ENCODE results near the gene REEP6. TPM values are rescaled to one million over a fixed set of nuclear protein-coding genes. Genes with fewer than 3 reads are reported as not detected.

The REEP6 gene
- total RNA-seq (2014; rRNA removed; shearing (Covaris generic)) = 0.41 and 0.45 TPM in 2 replicates

DNA sequence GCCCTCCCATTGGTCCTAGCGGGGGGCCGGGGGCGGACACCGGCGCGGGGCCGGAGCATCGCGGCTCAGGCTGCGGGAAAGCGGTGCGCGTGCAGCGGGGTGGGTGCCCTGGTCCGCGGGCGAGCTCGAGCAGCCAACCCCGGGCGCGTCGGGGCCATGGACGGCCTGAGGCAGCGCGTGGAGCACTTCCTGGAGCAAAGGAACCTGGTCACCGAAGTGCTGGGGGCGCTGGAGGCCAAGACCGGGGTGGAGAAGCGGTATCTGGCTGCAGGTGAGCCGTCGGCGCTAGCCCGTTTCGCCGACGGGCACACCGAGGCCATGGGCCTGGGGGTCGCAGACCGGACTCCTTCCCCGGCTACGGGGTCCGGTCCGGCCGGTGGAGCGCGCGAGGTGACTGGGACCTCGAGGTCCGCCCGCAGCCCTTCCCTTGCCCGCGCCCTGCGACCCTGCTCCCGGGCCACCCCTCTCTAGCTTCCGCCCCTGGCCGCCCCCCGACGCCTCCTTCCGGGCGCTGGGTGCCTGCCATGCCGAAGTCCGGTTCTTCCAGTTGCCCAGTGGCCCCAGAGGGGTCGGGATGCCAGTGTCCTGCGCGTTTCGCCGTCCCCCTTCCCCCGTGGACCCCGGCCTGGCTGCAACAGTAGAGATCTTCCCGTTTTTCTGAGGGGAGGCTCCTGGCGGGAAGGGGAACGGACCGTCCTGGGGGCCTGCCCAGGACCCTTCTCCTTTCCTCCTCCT lies at the start of gene REEP6:
Gene REEP6, plus strand, starts transcription at position 68 of the 735 bp plus-strand sequence. Its CDS starts 89 bp downstream, at position 157.
- H3K27ac ChIP-seq = peak within 1 kb of the TSS; percentile 17; the same call in 1 of the 2 replicates
- H3K36me3 ChIP-seq = no peaks in the 10 kb centered on the region
- DNase-seq = no peak
- H3K4me1 ChIP-seq = peaks cover 6% of the 10 kb centered on the region
- H3K9me3 ChIP-seq (replicated peaks) = no peaks in the 10 kb centered on the region
- H3K27me3 ChIP-seq = no peaks in the 10 kb centered on the region; the same call in 1 of the 2 replicates
- peak within 1 kb of the TSS; percentile 60 for H3K4me3 ChIP-seq

DNA sequence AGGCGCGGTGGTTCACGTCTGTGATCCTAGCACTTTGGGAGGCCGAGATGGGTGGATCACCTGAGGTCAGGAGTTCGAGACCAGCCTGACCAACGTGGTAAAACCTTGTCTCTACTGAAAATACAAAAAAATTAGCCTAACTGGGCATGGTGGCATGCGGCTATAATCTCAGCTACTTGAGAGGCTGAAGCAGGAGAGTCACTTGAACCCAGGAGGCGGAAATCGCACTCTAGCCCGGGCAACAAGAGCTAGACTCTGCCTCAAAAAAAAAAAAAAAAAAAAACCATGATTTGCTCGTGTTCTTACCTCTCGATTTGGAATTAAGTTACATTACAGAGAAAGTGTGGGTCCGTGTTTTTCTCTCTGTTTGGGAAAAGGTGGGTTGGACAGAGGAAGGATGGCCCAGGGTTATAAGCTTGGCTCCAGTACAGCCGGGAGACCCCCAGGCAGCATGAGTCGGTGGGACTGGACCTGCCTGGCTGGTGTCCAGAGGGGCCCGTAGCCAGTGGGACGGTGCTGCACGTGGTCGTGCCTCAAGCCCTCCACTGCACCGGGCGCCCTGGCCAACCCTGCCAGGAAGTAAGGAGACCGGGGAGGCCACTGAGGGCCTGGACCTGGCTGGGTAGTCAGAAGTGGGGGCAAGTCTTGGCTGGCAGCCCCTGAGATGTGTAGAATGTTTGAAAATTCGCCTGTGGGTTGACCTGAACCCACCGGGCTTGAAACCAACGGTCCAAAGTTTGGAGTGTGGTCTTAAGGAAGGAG lies 49.1 kb upstream of the REEP6 start:
- Histone ChIP-seq H3K27ac (no peak overlapping the region), H3K36me3 (peaks cover 44% of the 10 kb centered on the region), H3K4me3 (no peak overlapping the region), H3K4me1 (peaks cover 3% of the 10 kb centered on the region; the same call in 1 of the 2 replicates), H3K27me3 (no peaks in the 10 kb centered on the region), H3K9me3 (replicated peaks) (no peaks in the 10 kb centered on the region)
- DNase-seq = no peak

DNA sequence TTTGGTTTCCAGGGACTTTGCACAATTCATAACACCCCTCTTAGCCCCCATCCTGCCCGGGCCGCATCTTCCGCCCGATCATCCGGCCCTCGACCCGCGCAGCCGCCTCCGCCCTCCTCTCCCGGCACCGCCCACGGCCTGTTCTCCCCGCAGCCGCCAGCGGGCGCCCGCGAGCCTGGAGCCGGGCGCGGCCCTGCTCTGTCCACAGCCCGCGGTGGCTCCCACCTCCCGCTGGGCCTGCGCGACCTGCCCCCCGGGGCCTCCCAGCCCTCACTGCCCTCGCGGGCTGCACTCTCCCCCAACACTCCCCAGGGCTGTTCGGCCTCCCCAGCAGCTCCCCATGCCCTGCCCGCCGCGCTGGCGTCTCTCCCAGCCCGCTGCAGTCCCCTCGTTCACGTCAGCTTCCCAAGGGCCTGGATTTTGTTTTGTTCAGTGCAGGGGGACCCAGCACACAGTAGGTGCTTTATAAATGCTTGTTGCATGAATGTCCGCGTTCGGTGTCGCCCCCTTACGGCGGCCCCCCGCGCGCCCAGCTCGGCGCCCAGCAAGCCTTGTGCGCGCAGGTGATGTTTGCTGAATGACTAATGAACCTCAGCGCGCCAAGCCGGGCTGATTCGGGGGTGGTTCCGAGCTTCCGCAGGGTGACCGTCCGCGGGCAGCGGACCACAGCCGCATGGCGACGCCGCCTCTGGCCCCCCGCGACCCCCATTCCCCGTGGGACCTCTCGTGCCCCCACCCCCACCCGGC lies 45.6 kb upstream of the REEP6 start:
- Histone ChIP-seq H3K27me3 (peaks cover 1% of the 10 kb centered on the region; the same call in 1 of the 2 replicates), H3K4me1 (no peaks in the 10 kb centered on the region), H3K27ac (no peak overlapping the region), H3K9me3 (replicated peaks) (no peaks in the 10 kb centered on the region), H3K4me3 (no peak overlapping the region), H3K36me3 (peaks cover 30% of the 10 kb centered on the region)
- DNase-seq = peak in 1 of 2 experiments; percentile 53

DNA sequence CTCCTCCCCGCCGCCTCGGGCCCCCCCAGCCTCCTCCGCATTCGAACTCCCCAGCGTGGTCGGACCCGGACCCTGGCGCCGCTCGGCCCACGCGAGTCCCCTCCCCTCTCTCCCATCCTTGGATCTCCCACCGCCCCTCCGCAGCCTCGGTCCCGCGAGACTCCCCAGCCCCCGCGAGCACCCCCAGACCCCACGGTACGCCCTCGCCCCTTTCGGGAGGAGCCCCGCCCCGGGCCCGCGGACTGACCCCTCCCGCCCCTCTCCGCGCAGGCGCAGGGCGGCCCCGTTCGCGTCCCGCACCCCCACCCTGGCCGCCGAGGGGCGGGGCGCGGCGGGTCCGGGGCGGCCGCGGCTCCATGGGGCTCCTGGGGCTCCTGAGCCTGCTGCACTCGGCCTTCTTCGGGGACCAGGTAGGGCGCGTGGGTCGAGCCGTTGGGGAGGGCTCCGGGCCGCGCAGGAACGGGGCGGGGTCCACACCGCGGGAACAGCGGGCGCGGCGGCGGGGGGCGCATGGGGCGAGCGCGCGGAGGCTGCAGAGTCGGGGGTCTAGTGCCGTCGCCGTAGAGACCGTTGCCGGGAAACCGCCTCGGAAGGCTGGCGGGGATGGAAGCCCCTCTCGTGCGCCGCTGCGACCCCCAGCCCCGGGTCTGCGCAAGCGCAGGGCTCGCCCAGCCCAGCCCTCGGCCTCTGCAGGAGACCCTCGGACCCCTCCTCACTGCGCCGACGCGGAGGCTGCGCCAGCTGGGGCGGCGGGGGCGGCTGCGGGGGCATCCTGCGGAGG lies 44.9 kb upstream of the REEP6 start:
- Histone ChIP-seq H3K4me3 (no peak overlapping the region), H3K27me3 (peaks cover 9% of the 10 kb centered on the region; the same call in 1 of the 2 replicates), H3K9me3 (replicated peaks) (no peaks in the 10 kb centered on the region), H3K27ac (no peak overlapping the region), H3K36me3 (peaks cover 22% of the 10 kb centered on the region), H3K4me1 (no peaks in the 10 kb centered on the region)
- no peak for DNase-seq

DNA sequence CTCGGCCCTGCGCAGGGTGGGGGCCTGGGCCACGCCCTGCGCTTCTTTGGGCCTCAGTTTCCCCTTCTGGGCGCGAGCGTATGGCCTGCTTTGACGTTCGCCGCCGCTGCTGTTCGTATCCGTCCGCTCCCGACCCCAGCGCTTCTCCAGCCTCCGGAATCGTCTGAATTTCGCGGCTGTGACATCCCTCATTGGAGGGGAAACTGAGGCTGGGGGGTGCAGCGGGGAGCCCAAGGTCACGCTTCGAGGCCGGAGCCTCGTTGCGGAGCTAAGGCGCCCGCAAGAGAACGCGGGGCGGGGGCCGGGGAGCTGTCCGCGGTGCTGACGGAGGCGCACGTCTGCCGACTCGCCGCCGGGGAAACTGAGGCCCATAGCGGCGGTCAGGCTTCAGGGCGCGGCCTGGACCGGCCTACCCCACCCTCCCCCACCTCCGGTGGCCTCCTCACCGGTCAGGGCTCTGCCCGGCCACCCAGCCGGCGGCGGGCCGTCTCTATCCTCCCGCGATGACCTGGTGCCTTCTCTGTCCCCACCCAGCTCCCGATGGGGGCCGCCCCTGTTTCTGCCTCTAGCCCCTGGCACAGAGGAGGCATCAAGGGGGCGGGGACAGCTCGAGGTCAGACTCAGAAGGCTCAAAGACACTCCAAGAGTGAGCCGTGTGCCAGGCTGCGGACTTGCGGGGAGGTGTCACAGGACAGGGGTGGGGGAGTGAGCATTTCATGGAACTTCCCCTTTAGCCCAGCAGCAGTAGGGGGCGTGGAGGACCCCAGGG lies 44.1 kb upstream of the REEP6 start:
- H3K36me3 ChIP-seq = peaks cover 16% of the 10 kb centered on the region
- H3K27ac ChIP-seq = no peak overlapping the region
- H3K9me3 ChIP-seq (replicated peaks) = no peaks in the 10 kb centered on the region
- no peak for DNase-seq
- no peak overlapping the region for H3K4me3 ChIP-seq
- H3K27me3 ChIP-seq = peaks cover 15% of the 10 kb centered on the region
- no peaks in the 10 kb centered on the region for H3K4me1 ChIP-seq

DNA sequence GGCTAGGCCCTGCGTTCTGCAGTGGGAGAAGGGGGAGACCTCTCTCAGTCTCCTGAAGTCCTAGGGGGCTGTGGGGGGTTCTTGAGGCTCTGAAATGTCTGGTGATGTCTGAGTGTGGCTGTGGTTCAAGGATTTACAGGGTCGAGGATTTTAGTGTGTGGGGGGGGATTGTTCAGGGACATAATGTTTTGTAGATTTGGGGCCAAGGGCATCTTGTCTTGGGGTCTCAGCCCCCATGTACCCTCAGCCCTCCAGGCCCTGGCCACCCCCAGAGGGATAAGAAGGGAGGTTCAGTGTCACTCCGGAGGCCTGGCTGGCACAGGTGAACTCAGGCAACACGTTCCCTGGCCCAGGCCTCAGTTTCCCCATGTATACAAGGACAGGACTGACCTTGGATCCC lies 43.5 kb upstream of the REEP6 start:
- no peak overlapping the region for H3K4me3 ChIP-seq
- H3K27me3 ChIP-seq = peaks cover 17% of the 10 kb centered on the region
- H3K4me1 ChIP-seq = peaks cover 5% of the 10 kb centered on the region; the same call in 1 of the 2 replicates
- H3K27ac ChIP-seq = no peak overlapping the region
- peaks cover 10% of the 10 kb centered on the region for H3K36me3 ChIP-seq
- DNase-seq = no peak
- H3K9me3 ChIP-seq (replicated peaks) = no peaks in the 10 kb centered on the region

DNA sequence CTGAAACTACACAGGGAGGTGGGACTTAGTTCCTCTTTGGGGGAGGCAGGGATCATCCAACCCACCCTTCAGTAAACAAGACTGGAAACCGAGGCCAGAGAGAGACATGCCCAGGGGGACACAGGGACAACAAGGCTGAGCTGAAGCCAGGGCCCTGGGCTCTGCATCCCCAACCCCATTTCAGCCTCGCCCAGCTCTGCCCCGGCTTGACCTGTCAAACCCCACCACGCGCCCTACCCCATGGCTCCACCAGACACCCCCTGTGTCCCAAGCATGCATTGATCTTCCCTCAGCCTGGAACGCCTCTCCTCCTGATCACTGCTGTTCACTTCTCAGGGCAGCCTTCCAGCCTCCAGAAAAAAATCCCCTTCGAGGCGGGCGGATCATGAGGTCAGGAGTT lies 43.0 kb upstream of the REEP6 start:
- Histone ChIP-seq H3K27me3 (peaks cover 17% of the 10 kb centered on the region), H3K9me3 (replicated peaks) (no peaks in the 10 kb centered on the region), H3K27ac (no peak overlapping the region), H3K36me3 (peaks cover 5% of the 10 kb centered on the region), H3K4me3 (no peak overlapping the region), H3K4me1 (peaks cover 9% of the 10 kb centered on the region; the same call in 1 of the 2 replicates)
- DNase-seq = no peak

DNA sequence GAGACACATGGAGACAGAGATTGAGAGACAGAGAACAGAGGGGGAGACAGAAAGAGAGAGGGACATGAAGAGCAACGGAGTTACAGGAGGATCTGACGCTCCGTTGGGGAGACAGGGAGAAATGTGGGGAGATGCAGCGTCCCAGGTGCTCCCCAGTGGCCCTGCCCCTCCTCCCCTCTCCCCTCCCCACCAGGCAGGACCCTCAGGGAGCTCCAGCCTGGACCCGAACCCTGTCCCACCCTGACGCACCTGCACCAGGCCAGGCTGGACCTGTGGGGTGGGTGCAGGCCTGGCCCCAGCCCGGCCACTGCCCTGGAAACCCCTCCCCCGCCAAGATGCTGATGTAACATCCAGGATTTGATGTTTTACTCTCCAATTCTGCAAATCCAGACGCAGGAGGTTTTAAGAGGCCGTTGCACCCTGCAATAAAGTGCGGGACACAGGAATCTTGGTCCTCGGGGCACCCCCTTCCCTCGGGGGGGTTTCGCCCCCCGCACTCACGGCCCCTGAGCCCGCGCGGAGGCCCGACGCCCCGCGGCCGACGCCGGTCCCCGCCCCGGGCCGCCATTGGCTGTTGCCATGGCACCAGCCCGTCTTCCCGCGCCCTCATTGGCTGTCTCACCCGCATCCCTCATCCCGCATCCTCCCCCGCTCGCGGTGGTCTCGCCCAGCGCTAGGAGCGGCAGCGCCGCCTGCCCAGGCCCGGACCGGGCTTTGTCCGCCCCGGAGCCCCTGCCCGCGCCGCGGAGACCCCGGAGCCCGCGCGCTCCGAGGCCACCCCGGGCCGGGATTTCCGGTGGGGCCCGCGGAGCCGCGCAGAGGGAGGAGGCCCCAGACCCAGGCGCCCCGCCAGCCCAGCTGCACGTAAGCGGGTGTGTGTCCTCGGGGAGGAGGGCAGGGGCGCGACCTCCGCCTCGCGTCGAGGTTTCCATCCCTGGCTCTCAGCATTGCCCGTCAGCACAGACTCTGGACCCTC lies 41.2 kb upstream of the REEP6 start, which contains the start of gene APC2:
Gene APC2, plus strand, starts transcription at position 655 of the 976 bp plus-strand sequence. CDS start 2,881 bp downstream, outside the sequence.
- no peaks in the 10 kb centered on the region for H3K36me3 ChIP-seq
- peaks cover 17% of the 10 kb centered on the region for H3K27me3 ChIP-seq
- H3K4me3 ChIP-seq = peak within 1 kb of the TSS; percentile 36
- DNase-seq = peak; percentile 74 to 75
- H3K27ac ChIP-seq = no peak within 1 kb of the TSS
- peaks cover 17% of the 10 kb centered on the region; the same call in 1 of the 2 replicates for H3K4me1 ChIP-seq
- H3K9me3 ChIP-seq (replicated peaks) = no peaks in the 10 kb centered on the region

DNA sequence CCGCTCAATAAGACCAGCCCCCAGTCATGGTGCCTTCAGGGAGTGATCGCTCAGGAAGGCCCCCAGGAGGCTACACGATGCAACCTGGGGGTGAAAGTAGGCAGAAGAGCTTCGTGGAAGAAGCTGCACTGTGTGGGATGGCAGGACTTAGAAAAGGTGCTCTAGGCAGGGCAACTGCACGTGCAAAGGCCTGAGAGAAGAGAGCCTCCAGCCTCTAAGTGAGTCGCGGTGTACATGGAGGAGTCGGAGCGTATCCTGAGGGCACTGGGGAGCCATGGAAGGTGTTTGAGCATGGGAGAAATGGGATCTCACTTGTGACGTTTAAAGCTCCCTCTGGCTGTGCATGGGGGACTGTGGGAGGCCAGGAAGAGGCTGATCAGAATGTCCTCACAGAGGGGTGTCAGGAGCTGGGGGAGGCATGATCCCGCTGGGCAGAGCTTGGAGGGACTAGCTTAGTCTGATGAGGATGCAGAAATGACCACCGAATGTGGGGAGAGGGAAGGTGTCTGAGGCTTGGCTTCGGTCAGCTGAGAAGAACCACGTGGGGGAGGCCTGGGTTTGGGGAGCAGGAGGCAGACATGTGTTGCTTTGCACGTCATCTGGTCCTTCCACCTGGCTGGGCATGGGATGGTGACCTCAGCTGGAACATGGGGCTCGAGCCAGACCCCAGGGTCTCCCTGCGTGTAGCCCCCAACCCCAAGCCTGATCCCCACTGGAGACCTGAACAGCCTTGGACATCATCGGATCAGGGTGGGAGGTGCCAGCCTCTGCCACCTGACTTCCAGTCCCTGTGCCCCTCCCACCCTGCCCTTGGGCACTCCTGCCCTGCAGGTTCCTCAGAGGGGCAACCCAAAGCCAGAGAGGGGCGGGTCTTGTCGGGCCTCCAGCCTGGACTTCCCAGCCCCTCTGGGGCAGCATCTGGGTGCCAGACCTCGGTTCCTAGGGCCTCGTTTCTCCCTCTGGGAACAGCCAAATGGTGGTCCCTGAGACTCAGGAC lies 39.9 kb upstream of the REEP6 start:
- peaks cover 17% of the 10 kb centered on the region; the same call in 1 of the 2 replicates for H3K4me1 ChIP-seq
- H3K27ac ChIP-seq = no peak overlapping the region
- no peak overlapping the region for H3K4me3 ChIP-seq
- no peak for DNase-seq
- H3K9me3 ChIP-seq (replicated peaks) = no peaks in the 10 kb centered on the region
- peaks cover 17% of the 10 kb centered on the region for H3K27me3 ChIP-seq
- no peaks in the 10 kb centered on the region for H3K36me3 ChIP-seq

DNA sequence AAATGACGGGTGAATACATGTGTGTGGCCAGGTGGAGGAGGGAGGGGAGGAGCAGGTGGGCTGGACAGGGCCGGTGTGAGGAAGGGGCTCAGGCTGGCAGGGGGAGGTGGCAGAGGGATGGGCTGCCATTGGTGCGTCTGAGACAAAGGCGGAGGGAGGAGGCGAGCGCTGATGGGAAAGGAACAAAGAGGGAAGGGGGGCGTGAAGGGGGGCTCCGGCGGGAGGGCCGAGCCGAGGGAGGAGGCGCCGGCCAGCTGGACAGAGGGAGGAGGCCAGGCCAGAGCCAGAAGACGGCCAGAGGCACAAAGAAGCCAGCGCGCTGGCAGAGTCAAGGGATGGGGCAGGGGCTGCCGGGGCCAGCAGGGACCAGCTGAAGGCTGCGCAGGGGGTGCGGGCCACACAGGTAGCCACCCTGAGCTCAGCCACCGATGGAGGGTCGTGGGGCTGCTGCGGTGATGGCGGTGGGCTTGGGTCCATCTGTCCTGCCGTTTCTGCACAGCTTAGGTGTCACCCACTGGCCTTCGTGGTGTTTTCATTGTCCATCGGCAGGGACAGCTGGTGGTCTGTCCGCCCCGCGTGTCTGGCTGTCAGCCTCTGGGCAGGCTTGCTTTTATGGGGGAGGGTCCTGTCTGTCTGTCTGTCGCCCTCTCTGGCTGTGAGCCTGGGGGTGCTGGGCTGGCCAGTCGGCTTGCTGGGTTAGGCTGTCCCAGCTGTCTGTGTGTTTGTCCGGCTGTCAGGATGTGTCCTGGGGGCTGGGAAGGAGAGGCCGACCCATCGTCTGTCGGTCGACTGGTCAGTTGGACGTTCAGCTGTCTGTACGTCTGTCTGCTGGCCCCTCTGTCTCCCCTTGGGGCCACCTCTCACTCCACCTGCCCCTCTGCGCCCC lies 38.8 kb upstream of the REEP6 start:
- no peak overlapping the region for H3K27ac ChIP-seq
- H3K4me3 ChIP-seq = no peak overlapping the region; the same call in 1 of the 2 replicates
- no peaks in the 10 kb centered on the region for H3K36me3 ChIP-seq
- no peaks in the 10 kb centered on the region for H3K9me3 ChIP-seq (replicated peaks)
- H3K27me3 ChIP-seq = peaks cover 17% of the 10 kb centered on the region
- no peak for DNase-seq
- peaks cover 17% of the 10 kb centered on the region; the same call in 1 of the 2 replicates for H3K4me1 ChIP-seq
